ENCODE measurements around the gene GCLM.

DNA sequence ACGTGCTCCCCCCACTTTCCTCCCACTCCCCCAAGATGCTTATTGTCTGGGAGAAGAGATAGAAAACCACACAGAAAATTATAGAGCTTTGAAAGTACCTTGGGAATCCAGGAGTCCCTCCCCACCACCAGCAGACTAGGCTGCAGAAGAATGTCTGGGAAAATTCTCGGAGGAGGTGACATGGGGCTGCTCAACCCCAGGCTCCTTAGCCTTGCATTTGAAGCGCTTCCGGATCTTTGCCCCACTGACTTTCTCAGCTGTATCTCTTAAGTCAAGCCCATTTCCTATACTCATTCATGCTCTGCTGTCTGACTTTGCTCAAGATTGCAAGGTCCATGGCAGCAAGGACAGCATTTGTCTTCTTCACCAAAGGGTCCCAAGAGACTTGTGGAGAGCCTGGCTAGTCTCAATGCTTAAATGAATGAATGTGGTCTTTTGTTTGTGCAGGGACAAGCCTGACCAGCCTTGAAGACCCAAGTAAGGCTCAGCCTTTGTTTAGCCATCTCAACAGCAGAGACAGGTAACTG lies 68.2 kb downstream of the GCLM start:
- TF ChIP-seq, protein P1, sequence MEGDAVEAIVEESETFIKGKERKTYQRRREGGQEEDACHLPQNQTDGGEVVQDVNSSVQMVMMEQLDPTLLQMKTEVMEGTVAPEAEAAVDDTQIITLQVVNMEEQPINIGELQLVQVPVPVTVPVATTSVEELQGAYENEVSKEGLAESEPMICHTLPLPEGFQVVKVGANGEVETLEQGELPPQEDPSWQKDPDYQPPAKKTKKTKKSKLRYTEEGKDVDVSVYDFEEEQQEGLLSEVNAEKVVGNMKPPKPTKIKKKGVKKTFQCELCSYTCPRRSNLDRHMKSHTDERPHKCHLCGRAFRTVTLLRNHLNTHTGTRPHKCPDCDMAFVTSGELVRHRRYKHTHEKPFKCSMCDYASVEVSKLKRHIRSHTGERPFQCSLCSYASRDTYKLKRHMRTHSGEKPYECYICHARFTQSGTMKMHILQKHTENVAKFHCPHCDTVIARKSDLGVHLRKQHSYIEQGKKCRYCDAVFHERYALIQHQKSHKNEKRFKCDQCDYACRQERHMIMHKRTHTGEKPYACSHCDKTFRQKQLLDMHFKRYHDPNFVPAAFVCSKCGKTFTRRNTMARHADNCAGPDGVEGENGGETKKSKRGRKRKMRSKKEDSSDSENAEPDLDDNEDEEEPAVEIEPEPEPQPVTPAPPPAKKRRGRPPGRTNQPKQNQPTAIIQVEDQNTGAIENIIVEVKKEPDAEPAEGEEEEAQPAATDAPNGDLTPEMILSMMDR (IDR thresholded peaks at IDR 0.05): no peak
- no peak for TF ChIP-seq POLR2A (IDR thresholded peaks at IDR 0.05)

Data from vagina (tissue), 2 donors.